Posterior cingulate gyrus (tissue), 11 donors: ENCODE data around the gene UST.
A peak's percentile ranks its signal among the peaks of the same experiment; 100 is the strongest.

Experiments
- DNase-seq, 10 donors: peaks; one replicate each; pipeline versions ENCODE4 v3.0.0 to v3.0.0-alpha.2; 2020 to 2021; ENCODE audit warnings: mixed read lengths in 3 of 10
- intact Hi-C: fragments of 100-400 bp; cut with DNase I; formaldehyde crosslinking; loops from one replicate; pipeline ENCODE4 v1.15.1; 2023

UST gene

GRCh38 chr6:149050160-149050559 is 303.3 kb downstream of the UST start:
- intact Hi-C loops: no loop called here

GRCh38 chr6:149052350-149053106 is 305.7 kb downstream of the UST start:
- no peak for DNase-seq
- intact Hi-C loops: no loop called here

More at GRCh38 chr6:149050160-149050559, 303.3 kb downstream of the UST start:
- DNase-seq: no peak

DNA sequence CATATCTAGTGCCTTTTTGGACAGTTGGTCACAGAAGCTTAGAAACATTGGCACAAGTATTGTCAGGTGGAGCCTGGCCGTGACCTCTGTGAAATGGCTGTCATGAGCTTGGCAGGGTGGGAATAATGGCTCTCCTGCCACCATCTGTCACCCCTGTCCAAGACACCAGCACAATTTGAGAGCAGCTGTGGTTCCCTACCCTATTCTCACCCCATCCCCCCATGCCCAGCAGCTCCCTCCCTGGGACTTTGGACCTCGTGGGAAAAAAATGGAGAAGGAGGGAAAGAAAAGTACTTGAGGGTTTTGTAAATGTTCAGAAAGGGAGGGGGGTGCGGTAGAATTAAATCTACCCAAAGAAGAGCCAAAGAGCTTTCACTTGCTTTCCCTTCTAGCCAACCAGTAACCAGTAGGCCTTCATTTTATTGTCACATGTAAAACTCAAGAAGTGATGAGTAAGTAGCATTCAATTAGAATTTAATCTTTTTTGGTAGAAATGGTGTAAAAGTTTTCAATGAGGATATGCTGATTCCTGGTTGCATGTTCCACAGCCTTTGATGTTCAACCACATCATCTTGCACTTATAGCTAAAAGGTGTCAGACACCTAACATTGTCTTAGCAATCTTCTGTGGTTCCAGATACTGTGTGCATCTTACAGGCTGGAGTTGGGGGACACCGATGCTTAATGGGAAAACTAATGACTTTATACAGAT is 307.2 kb downstream of the UST start:
- intact Hi-C loops: no loop called here
- no peak for DNase-seq

DNA sequence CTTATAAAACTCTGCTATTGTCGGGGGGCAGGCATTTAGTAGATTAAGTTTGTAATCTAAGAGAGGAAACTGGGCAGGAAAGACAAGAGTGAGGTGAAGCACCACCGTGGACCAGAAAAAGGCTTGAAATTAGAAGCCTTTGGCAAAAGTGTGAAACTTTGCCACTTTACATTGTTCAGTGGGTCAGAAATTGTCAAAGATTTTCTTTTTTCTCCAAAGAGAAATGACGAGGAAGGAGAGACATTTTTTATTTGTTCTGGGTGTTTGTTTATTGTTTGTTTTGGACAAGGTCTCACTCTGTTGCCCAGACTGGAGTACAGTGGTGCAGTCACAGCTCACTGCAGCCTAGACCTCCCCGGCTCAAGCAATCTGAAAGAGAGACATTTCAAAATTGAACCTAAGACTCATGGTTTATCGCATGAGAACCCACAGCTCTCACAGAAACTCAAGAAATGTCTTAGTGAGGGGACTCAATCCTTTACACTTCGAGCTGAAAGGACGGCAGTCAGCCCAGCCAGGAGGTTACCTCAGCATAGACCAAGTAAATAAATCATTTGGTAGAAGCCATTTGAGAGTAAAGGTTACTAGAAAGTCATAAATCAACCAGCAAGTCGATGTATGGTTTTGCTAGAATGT is 307.8 kb downstream of the UST start:
- intact Hi-C loops: no loop called here
- DNase-seq: no peak

DNA sequence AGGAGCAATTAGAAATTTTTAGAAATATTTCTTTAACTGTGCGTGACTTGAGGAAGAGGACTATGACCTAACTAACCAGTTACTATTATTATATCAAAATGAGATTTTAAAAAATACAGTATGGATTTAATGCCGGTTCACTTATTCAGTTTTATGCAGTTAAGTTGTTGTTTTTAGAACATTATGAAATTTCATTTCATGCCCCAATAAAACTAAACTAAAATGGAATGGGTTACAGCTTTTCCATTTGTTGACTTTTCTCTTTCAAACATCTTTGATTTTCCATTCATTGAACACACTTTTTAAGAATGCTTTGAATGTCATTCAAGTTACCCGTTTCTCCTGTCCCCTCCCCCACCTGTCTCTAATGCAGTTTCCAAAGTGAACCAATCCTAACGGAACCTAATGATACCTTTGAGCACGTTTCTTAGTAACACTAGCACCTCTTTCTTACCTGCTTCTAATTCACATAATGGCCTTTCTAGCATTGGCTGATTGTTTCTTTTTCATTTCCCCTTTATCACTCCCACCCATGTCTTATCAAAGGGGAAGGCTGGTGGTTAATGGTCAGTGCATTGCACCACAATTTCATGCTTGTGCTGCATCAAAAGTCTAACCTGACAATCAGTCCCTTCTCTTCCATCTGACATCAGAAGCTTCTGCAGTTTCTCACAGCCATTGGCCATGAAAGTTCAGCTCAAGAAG is 308.5 kb downstream of the UST start:
- intact Hi-C loops: no loop called here
- no peak for DNase-seq

GRCh38 chr6:149056777-149057463 is 310.1 kb downstream of the UST start:
- no peak for DNase-seq
- intact Hi-C loops: no loop called here

GRCh38 chr6:149057464-149057840 is 310.6 kb downstream of the UST start:
- intact Hi-C loops: no loop called here
- no peak for DNase-seq

DNA sequence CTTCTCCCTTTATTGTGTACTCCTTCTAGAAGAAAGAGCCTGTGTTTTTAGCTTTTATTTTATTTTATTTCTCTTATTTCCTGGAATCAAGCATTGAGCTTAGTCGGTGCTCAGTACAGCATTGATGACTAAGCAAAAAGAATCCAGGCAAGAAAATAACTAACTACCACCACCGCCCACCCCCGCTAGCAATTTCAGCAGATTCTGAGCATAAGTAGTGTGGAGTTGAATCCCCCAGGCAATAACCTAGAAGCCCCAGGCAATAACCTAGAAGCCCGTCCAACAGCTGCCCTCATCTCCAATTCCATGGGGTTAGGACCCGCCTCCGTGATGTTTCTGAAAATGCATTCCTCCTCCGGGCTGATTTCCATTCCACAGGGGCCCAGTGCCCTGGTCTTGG is 312.7 kb downstream of the UST start:
- intact Hi-C loops: no loop called here

DNA sequence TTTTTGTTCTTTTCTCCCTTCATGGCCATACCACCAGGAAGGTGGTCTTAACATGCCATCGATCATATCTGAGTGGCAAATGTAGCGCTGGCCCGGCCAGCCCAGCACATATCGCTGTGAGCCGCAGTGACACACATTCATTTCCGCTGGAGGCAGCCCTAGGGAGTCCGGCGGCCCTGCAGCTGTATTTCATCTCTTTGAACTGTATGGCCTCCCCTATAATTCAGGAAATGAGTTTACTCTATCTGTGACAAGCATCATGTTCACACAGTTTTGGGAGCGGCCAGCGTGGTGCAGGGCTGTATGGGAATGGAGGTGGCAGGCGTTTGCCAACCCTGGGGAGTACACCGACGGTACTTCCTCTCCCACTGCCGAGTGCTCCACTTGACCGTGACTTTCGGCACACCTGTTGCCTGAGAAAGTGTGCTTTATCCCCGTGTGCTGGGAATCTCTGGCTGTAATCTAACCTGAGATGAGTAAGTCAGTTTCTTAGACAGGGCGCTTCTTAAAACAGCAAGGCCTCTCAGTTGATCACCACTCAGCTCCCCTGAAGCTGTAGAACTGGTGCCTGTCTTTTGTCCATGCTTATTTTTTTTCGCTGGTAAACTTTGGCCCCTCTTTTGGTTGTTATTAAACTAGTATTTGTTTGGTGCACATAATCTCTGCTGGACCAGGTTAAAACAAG is 313.6 kb downstream of the UST start:
- intact Hi-C loops: no loop called here
- DNase-seq: peak in 1 of 10 donors; percentile 84

More for the DNA sequence above, 312.7 kb downstream of the UST start:
- DNase-seq: no peak

- intact Hi-C loops: no loop called here
- DNase-seq: no peak
Observed at GRCh38 chr6:149060985-149061760, 314.3 kb downstream of the UST start.

DNA sequence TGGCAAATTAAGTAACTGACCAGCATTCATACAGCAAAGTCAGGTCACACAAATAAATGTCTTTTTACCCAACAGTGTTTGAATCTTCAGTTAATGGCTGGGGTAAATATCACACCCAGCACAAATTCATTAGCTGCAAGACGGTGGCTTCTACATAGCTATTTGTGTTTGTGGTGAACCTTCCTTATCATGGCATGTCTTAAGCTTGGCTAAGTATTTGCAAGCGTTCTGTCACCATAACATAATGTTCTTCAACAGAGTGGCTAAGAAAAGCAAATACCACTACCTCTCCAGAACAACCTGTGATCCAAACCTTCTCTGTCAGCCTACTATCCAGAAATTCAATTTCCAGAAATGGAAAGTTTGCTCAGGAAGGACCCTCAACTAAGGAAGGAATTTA is 315.1 kb downstream of the UST start:
- intact Hi-C loops: no loop called here

DNA sequence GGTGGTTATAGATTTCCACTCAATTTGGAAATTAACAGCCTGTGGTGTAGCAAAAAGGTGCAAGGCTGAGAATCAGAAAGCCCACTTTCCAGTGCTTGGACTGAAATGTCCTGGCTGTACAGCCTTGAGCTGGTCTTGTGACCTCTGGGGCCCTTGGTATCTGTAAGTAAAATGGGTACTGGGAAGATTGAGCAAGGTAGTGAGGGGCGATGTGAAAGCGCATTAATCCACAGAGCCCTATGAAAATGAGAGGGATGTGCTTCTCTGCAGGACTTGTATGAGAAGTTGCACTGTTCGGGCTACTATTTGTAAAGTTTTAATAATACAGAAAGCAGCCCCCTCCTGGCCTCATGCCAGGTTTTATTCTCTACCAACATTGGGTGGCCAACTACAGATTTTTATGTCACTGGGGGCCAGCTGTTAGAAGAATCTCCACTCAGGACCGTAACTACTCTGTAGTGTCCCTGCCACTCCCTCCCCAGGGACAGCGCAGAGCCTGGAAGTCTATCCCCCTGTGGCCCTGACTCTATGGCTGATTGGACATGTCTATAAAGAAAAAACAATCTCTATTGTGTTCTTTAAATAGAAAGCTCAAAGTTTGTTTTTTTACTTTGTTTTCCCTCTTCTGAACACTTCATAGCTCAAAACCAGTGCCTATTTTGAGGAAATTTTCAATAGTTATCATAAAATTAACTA is 316.0 kb downstream of the UST start:
- intact Hi-C loops: no loop called here
- no peak for DNase-seq

More for the DNA sequence above, 315.1 kb downstream of the UST start:
- no peak for DNase-seq

DNA sequence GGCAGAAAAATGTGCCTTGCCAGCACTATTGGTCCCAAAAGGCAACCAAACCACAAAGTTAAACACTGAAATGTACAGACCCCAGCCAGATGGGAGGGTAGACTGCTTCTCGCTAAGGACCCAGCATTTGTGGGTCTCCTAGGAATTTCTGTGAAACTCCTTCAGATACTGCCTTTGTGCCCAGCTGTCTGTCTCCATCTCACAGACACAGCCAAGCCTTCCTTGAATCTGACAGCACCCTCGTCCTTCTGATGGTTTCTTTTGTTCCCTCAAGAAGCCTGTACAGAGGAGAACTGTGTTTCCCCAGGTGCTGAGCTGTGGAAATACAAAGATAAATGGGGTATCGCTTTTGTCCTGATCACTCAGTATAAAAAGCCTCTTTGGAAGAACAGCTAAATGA is 316.6 kb downstream of the UST start:
- intact Hi-C loops: no loop called here
- no peak for DNase-seq

GRCh38 chr6:149064001-149064659 is 317.3 kb downstream of the UST start:
- no peak for DNase-seq
- intact Hi-C loops: no loop called here

DNA sequence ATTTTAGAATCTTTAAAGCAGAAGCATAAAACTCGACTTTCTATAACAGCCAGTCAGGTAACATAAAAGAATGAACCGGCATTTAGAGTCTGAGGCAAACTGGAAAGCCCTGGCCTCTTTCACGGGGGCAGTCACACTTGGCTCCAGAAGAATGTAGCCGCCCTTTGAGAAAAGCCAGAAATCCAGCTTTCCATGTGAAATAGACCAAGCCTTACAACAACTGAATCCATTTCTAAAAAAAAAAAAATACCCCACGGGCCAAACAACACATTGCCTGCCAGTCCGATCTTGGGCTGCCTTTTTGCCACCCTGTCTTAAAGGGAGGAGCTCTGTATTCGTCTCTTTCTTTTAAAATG is 317.8 kb downstream of the UST start:
- no peak for DNase-seq
- intact Hi-C loops: no loop called here

- intact Hi-C loops: no loop called here
- no peak for DNase-seq
Observed at GRCh38 chr6:149065121-149065520, 318.3 kb downstream of the UST start.

- peak in 1 of 10 donors; percentile 25 for DNase-seq
- intact Hi-C loops: no loop called here
Observed at GRCh38 chr6:149065658-149066556, 319.1 kb downstream of the UST start.
